ENCODE data around the gene NHEJ1. TPM values are rescaled to one million over a fixed set of nuclear protein-coding genes. Genes with fewer than 3 reads are reported as not detected.
A peak's percentile ranks its signal among the peaks of the same experiment; 100 is the strongest.

NHEJ1 gene
- total and polyA plus RNA-seq, 2 of the 13 experiments (the other 11 are each of a cell fraction or from before 2014, with no cell fraction given), result 30.0 to 30.7 TPM

GRCh38 chr2:219058541-219059374 lies 101.9 kb downstream of the NHEJ1 start (continued):
- TF ChIP-seq ZNF205 (CRISPR knock-in tag; IDR thresholded peaks at IDR 0.05), result 0 out of 2 replicates have a peak, but pooled peaks have one; percentile 72
- TF ChIP-seq HNRNPUL1 (IDR thresholded peaks at IDR 0.05; ENCODE audit: low read depth, low read length), result peak; percentile 100
- no peak for TF ChIP-seq ZC3H13 (CRISPR knock-in tag; IDR thresholded peaks at IDR 0.05)
- no peak for TF ChIP-seq ZBTB14 (CRISPR knock-in tag; IDR thresholded peaks at IDR 0.05)
- peak; percentile 74; the same call in 1 of the 2 replicates for TF ChIP-seq GABPB1 (CRISPR knock-in tag; IDR thresholded peaks at IDR 0.05)
- TF ChIP-seq, protein P1, sequence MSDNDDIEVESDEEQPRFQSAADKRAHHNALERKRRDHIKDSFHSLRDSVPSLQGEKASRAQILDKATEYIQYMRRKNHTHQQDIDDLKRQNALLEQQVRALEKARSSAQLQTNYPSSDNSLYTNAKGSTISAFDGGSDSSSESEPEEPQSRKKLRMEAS (IDR thresholded peaks at IDR 0.05), result peak; percentile 76
- 0 out of 2 replicates have a peak, but pooled peaks have one; percentile 54 for TF ChIP-seq IRF1 (CRISPR knock-in tag; IDR thresholded peaks at IDR 0.05; ENCODE audit: low read depth)
- TF ChIP-seq NR2C2 (CRISPR knock-in tag; IDR thresholded peaks at IDR 0.05; ENCODE audit: borderline replicate concordance), result peak; percentile 52; the same call in 1 of the 2 replicates
- TF ChIP-seq ZNF660 (CRISPR knock-in tag; IDR thresholded peaks at IDR 0.05; ENCODE audit: borderline replicate concordance, low read depth), result no peak
- TF ChIP-seq FOXA3 (CRISPR knock-in tag; IDR thresholded peaks at IDR 0.05), result peak; percentile 62
- TF ChIP-seq MIER3 (CRISPR knock-in tag; IDR thresholded peaks at IDR 0.05; ENCODE audit: borderline replicate concordance), result peak; percentile 29; the same call in 1 of the 2 replicates
- TF ChIP-seq PCBP2 (optimal IDR thresholded peaks at IDR 0.05; ENCODE audit: low read depth, low read length, poor library complexity, severe bottlenecking), result no peak
- TF ChIP-seq TIGD3 (CRISPR knock-in tag; IDR thresholded peaks at IDR 0.05; ENCODE audit: borderline replicate concordance), result no peak
- 0 out of 2 replicates have a peak, but pooled peaks have one; percentile 13 for TF ChIP-seq ZNF772 (CRISPR knock-in tag; IDR thresholded peaks at IDR 0.05)
- TF ChIP-seq HOXA9 (CRISPR knock-in tag; IDR thresholded peaks at IDR 0.05; ENCODE audit: borderline replicate concordance), result no peak
- no peak for TF ChIP-seq PHF20 (CRISPR knock-in tag; IDR thresholded peaks at IDR 0.05)
- TF ChIP-seq KLF6 (CRISPR knock-in tag; IDR thresholded peaks at IDR 0.05), result no peak; the same call in 1 of the 2 replicates
- peak; percentile 47 for TF ChIP-seq TFDP1 (CRISPR knock-in tag; IDR thresholded peaks at IDR 0.05; ENCODE audit: borderline replicate concordance)
- TF ChIP-seq TAF15 (IDR thresholded peaks at IDR 0.05; ENCODE audit: low read depth, low read length, poor library complexity, severe bottlenecking), result no peak
- TF ChIP-seq ZNF761 (CRISPR knock-in tag; conservative IDR thresholded peaks at IDR 0.05), result peak; percentile 59; the same call in 1 of the 2 replicates
- TF ChIP-seq SMC3 (IDR thresholded peaks at IDR 0.05; ENCODE audit: low read length), result no peak
- peak; percentile 54; the same call in 1 of the 2 replicates for TF ChIP-seq FOSL2 (CRISPR knock-in tag; IDR thresholded peaks at IDR 0.05)
- TF ChIP-seq SALL2 (CRISPR knock-in tag; IDR thresholded peaks at IDR 0.05), result 0 out of 2 replicates have a peak, but pooled peaks have one; percentile 14

Measured in HepG2 (cell line).